Stimulated activated CD4-positive, alpha-beta T cell treated with anti-CD3 and anti-CD28 coated beads, Interleukin-12 subunit alpha, Interleukin-12 subunit beta, amount 100 ng/mL, for 24 hours (primary cell): ENCODE measurements around the gene FNIP2.

Experiments
- DNase-seq, 2 experiments: peaks; one replicate each; pipeline ENCODE4 v3.0.0-alpha.2; 2020; ENCODE audit warnings: low read depth in 2 of 2

The FNIP2 gene

DNA sequence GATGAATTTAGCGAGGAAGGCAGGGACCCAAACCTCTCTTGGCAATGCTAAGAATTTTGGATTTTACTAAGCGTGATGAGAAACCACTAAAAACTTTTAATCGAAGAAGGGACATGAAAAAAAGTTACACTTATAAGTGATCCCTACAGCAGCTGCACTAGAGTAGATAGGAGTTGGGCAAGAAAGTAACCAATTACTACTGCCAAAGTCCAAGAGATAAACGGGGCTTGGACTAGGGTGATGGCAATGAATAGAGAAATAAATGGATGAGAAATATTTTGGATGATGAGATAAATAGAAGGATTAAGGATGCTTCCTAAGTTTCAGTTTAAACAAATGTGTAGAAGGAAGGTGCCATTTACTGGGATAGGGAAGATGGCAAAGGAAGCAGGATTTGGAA lies 6.3 kb upstream of the FNIP2 start:
- no peak for DNase-seq

DNA sequence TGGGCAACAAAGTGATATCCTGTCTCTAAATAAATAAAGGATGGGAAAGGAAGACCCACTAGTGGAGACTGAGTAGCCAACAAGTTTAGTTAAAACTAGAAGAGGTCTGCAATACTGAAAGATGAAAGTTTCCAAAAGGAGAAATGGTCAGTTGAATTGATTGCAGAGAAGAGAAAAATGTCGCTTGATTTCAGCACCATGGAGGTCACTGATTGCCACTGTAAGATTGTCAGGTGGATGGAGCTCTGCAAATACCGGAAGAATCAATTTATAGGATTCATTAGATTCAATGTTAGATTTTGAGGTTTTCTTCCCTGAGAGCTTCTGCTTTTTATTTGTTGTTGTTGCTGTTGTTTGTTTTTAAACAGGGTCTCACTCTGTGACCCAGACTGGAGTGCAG lies 5.4 kb upstream of the FNIP2 start:
- DNase-seq, result no peak

DNA sequence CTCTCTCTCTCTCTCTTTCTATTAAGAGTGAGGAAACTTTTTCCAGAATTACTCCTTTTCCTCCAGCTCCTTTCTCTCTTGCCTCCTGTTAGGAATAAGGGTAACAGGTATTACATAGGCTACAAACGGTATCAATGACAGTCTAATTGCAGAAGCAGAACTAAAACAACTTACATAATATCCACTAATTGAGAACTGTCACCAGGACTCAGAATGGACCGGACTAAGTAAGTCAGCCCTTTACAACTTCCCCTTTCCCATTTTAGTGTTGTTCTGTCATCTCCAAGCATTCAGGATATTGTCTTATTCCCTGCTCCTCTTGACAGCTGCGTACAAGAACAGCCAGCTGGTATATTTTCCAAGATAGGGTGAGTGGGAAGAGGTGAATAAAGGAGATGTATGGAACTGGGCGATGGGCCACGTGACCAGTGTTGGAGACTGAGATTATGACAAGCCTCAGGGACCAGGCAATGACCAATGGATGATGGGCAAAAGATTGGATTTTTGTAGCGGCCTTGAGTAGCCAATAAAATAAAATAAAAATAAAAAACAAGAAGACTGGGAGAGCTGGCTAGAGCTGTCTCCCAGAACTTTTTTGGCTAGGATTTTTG lies 2.3 kb upstream of the FNIP2 start:
- no peak for DNase-seq

DNA sequence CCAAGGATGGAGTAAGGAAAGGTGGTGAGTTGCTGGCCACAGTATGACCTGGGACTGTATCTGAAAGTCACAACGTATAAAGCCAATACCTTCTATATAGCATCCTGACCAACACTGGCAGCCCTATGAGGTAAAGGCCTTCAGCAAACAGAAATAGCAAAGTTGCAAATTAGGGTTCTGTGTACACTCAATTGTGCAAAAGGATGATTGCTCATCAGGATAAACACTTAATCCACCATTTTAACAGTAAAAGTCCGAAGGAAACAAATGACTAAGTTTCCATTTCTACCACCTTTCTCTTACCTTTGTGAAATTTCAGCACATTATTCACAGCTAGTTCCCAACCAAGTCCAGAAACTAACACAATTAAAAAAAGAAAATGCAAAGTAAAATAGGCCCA lies 1.4 kb upstream of the FNIP2 start:
- no peak for DNase-seq

DNA sequence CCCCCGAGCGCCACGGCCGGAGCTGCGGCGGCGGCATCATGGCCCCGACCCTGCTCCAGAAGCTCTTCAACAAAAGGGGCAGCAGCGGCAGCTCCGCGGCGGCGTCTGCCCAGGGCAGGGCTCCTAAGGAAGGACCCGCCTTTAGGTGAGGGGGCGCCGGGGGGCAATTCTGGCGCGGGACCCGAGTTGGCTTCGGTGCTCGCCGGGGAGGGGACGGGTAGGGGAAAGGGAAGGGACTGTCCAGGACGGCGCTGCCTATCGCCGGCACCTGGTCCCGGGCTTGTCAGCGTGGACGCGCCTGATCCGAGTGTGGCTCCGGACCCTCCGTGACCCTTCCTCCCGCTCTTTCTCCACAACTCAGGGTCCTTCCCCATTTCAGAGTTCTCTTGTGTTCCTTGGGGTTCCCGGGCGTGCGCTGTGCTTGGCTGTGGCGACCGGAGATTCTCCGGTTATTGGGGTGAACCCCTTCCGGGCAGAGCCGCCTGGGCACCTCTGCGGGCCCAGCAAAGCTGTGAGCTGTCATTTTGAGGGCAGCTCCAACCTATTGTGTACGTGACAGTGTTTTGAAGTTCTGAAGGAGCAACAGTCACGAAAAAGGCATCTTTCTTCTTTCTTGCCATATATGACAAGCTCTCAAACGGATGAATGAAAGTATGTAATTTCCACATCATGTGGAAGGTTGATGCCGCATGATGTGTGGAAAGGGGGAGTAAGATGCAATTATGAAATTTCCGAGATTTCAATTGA lies 522 bp downstream of the FNIP2 start:
- DNase-seq, result peak in 1 of 2 experiments; percentile 18

DNA sequence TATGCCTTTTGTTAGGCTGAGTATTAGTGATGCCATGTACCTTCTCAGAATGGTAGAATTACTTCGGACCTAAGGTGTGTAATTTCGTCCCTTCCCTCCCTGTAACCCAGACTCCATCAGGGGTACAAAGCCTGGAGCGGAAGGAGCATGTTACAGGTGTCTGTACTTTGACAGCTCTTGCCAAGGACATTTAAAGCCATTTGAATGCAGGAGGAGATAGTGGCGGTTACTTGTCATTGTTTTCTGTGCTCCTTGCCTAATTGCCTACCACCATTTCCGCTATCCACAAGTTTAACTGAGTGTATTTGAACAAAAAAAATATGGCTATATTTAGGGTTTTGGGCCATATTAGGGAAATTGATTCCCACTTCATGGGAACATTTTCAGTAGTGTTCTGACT lies 1.8 kb downstream of the FNIP2 start:
- no peak for DNase-seq

DNA sequence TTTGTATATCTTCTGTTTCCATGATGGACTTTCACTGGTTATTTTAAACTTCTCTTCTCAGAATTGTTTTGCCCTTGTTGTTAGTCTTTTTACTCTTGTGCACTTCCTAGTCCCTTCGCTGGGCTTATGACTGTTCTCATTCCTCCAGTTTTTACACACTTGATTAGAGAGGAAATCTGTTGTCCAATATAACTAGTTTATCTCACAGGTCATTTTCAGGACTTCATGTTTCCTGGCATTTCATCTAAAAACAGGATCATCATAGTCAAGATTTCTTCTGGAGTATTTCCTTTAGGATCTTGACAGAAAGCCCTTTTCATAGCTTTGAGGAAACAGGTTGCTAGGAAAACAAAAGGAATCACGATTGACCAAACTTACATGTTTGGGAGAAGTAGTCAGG lies 3.0 kb downstream of the FNIP2 start:
- DNase-seq, result no peak

DNA sequence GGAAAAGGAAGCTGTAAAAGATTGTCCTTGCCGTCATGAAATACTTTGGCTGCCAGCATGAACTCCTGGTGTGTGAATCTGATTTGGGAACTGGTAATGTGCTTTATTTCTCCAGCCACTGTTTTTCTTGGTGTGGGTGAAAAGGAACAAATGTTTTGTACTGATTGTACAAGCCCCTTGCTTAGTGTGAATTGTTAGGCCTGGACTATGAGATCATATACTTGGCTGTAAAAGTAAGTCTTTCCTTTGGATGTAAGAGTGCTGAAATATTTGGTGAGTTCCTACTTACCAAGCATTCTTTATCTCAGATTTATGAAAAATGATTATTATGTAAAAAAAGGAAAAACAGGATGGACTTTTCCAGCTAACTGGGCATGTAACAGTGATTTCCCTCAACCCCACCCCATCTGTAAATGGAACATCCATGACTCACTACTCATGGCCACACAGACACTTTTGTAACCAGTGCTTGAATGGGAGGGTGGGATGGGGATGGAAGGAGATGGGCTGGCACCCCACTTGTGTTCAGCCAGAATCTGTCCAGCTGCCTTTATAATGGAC lies 6.3 kb downstream of the FNIP2 start:
- DNase-seq, result no peak

DNA sequence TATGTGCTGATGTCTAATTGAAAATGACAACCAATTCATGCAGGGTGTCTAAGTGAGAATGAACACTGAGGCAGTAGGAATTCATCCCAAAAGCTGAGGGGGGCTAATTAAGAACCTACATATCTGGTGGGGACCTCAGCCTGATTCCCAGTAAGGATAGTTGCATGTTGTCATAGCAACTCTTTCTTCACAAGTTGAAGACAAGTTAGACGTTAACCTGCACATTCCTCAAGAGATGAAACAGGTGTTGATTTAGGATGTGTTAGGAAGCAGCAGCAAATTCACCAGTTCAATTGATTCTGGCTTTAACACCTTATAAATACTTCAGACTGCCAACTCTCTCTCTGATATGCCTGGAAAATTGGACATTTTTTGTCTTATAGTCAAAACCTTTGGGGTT lies 7.3 kb downstream of the FNIP2 start:
- no peak for DNase-seq

DNA sequence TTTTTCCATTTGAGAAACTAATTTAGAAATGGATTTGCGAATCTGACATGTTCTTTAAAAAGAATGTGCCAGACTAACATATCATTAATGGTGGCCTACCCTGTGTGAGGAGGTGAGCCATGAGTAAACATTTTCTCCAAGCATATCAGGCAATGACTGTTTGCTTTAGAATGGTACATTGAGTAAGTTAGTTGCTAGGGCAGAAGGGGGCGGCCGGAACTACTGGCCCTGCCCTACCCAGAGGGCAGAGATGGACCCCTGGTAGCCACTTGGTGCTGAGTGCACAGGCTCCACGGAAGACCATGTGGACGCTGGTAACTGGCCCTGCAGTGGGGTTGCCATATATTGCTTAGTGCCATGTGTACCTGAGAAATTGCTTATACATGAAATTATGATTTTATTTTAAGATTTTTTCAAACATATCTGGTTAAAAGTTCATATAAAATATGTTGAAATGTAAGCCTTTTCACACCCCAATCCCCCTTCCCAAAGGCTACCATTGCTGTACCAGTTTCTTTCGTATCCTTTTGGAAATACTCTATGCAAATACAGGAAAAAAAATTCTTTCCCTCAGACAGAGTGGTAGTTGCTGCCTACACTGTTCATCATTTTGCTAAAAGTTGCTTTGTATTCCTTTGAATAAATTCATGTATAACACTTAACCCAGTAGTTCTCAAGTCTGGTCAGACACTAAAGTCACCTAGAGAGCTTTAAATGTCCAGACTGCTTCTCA lies 8.8 kb downstream of the FNIP2 start:
- DNase-seq, result no peak

DNA sequence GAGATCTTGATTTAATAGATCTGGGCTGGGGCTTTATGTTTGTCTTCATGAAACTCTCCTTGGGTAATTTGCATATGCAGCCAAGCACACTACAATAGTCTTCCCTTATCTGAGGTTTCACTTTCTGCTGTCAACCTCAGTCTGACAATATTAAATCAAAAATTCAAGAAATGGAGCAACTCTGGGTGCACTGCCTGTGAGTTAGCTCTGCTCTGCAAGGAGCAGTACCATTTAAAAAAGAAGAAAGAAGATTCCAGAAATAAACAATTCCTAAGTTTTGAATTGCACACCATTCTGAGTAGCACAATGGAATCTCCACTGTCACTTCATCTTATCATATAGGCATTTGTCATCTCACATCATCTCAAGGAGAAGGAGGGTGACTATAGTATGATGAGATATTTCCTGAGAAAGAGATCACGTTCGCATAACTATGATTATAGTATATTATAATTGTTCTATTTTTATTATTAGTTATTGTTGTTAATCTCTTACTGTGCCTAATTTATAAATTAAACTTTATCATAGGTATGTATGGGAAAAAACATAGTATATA lies 9.4 kb downstream of the FNIP2 start:
- no peak for DNase-seq

DNA sequence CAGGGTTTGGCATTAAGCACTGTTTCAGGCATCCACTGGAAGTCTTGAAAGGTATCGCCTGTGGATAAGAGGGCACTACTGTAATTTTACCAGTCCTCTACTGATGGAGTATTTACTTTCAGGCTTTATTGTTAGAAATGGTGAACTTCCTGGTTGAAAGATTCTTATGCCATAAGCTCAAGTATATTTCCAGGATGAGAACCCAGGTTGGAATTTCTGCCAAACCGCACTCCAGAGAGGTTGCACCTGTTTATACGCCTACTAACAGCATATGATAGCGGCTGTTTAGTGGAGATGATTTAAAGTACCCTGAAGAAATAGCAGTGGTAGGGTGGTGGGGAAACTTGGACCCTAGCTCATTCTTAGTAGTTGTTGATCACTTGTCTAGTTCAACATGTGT lies 9.9 kb downstream of the FNIP2 start:
- no peak for DNase-seq

DNA sequence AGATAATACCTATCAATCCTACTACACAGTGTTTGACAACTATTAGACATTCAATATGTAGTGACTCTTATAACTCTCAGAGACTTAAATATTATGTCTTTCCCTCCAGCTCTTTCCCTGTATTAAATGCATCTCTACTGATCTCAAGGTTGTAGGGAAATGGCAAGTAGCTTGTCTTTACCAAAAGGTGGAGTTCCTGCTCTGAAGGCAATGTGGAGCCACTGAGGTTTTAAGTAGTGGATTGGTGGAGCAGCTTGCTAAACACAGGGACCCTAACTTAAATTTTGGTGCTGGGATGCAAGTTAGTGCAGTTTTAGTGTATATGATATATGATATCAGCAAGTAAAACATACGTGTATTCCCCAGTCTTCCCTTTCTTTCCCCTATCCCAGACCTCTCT lies 13.1 kb downstream of the FNIP2 start:
- DNase-seq, result no peak

DNA sequence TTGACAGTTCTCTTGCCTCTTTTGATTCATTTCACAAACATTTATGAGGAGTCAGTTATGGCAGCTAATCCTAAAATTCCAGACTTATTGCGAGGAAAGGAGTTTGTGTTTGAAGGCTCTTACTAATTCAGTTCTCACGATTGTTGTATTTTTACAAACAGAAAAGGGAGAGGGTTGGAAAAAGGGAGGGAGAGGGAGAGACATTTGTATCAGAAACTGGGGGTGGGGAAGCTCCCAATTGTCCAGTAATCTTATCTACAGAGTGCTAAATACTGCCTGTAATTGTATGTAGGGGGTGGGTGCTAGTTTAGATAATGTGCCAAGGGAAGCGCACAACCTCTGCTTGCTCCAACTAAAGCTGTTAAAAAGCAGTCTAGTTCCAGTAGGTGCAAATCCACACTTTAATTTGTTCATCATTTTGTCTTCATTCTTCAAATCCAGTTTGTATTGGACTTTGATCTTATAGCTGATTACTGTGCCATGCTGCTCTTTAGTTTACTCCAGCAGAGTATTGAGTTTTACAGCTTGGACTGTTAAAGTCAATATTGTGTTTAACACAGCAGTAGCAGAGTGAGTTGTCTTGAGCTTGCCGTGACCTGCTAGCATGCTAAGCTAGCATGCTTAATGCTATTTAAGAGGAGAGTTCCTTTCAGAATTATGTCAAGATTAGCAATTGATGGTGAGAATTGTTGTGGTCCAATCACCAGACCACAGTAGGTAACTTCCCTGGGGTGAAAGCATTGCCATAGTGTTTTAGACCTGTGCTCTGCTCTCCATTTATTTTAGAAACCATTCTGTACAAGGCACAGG lies 13.9 kb downstream of the FNIP2 start:
- DNase-seq, result no peak

DNA sequence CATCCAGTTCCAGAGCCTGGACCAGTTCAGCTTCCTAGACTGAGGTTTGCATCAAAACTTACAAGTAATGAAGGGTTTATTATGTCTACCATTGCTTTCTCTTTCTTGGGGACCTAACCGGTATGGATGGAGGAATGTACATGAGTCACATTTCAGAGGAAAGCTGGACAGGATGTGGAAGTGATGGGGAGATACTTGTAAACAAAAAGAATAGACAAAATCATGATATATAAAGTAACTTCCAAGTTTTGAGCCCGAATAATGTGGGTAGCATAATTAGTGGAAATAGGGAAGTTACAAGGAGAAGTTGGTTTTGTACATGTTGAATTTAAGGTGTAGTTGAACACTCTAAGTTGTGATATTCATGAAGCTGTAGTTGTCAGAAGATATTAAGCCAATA lies 15.0 kb downstream of the FNIP2 start:
- no peak for DNase-seq

DNA sequence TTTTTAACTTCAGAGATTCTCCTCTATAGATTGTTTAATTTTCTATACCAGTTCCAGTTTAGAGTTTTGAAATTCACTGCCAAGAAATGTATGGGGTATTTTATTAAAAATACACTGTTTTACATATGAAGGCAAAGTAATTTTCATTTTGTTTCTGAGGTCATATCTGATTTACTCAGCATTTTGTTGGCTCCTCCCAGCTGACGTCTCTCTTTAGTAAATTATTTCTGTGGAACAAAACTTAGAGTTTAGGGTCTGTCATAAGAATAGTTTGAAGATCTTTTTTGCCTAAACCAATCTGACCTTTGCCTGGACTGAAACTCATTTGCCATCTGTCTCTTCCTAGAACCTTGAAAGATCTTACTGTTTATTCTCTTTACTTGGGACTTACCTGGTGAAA lies 16.9 kb downstream of the FNIP2 start:
- no peak for DNase-seq

DNA sequence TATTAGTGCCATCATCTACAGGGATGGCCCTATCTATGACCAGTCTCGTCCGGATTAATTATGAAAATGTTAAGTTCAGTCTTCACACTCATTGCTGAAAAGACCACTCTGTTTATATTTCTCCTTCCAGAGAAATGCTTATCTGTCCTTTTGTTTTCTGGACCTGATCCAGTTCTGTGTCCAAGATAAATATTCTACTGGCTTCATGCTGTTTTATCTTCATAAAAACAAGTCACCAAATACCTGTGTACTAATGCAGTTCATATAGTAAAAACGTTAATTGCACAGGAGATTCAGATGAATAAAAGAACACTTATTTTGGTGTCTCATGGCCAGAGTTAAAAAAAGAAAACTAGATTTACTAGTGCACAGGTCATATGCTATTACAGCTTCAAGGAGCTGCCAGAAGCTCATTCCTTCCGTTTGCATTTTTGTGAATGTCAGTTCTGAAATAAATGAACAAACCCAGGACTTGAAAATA lies 17.3 kb downstream of the FNIP2 start:
- no peak for DNase-seq

DNA sequence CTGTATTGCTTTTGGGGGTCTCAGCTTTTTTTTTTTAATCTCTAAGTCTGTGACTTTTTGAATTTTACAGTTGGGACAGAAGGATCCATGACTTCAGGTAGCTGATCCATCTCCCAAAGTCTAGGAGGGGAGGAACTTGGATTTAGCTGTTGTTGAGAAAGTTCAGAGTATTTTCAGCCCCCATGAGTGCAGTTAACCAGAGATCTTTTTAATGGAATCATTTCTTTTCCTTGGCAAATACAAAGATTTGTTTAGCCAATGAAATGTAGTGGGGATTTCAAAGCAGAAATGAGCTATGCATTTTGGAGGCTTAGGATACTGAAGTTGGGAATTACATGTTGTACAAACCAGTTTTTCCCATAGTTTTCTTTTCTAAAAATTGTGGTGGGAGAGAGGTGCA lies 18.1 kb downstream of the FNIP2 start:
- DNase-seq, result no peak

DNA sequence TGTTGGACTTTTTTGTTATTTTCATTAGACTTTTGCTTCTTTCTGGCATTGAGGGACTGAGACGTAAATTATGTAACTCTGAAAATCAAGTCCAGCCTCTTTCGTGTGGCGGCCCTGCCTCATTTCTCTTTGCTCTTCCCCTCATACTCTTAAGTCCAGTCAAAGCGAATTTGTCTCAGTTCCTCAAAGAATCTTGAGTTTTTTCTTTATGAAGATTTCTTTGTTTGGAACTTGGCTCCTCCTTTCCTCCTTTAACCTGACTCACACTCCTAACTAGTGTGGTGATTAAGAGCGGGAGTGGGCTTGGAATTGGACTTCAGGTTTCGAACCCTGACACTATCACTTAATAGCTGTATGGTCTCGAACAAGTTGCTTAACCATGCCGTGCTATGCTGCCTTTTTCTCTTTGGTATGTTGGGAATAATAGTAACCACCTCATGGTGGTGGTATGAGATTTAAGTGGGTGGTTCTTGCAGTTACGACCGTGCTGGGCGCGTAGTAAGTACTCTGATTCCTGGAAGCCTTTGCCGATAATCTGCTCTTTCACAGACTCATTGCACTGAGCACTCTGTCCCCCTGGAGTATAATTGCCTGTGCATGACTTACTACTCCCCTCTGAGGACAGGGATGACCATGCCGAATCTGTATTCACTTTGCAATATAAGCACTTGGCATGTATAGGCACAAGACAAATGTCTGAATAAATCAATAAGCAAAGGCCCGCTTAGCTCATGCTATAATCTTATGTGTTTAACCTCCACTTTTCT lies 19.1 kb downstream of the FNIP2 start:
- no peak for DNase-seq

DNA sequence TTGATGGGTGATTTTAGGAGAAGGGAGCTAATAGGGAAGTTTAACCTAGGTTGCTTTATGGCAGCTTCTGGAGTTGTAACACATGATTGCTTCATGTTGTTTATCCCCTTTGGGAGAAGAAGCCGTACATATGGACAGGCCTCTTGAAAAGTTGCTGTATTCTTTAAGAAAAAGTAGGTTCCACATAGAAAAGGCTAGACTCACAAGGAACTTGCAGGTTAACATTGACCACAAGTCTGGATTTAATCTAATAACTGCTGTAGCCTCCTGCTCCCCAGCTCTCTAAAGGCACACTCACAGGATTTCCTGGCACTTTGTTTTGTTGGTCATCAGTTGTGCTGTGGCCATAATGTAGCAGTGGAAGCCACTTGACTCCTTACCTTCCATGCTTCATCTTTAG lies 19.7 kb downstream of the FNIP2 start:
- DNase-seq, result no peak

DNA sequence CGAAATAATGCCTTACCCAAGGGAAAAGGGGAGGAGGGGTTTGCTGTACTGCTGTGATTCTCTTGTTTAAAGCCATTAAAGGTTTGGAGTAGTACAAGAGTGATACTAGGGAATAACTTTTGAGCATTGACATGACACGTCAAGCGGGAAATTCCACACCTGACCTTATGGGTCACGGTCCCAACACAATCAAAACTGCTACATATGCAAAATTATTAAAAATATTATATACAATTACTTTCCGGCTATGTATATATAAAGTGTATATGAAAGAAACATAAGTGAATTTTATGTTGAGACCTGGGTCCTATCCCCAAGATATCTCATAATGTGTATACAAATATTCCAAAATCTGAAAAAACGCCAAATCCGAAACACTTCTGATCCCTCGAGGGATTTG lies 21.0 kb downstream of the FNIP2 start:
- DNase-seq, result no peak
